ENCODE measurements around the gene PPM1K. TPM values are rescaled to one million over a fixed set of nuclear protein-coding genes. Genes with fewer than 3 reads are reported as not detected.
"Not testable (repeated sequence)": the region's sequence is repeated elsewhere in the genome, so short reads cannot be mapped to it uniquely, and the experiment has no call there.

Gene PPM1K
- 7.4 and 8.9 TPM in 2 replicates for total RNA-seq (2014; rRNA removed)
- polyA plus RNA-seq (2012), result 3.0 TPM

DNA sequence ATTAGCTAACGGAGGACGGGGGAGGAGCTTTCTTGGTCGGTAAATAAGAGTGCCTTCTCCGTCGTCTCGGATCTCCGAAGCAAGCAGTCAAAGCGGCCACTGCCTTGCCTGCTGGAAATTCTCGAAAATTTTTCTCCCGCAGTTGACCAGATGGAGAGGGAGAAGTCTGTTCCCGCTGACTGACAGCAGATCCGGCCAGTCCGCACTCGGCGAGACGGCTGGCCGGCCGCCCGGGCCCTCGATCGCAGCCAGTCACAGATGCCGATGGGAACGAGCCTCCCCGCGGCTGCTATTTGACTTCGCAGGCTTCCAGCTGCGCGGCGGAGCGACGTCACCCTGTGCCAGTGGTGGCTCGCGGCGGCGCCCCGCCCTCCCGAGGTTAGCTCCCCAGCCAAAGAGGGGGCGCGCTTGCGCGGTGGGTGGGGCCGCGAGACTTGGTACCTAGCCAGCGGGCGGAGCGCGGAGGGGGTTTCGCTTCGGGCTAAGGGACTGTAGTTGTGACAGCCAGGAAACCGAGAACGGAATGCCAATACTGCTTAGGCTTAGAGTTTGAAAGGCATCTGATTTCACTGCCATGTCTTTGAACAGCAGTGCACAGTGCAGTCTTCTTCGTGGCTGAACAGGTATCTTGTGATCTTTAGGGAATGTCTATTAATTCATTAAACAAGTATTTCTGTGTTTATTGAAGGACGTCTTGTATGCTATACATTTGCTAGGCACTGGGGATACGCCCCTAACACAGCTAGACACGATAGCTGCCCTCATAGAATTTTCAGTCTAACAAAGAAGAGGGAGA is at the start of gene PPM1K:
PPM1K (minus strand) TSS at position 123 of the 796 bp plus-strand sequence. CDS start 5,978 bp downstream, outside the sequence.
- DNase-seq (ENCODE audit: low read depth), result peak; percentile 98

DNA sequence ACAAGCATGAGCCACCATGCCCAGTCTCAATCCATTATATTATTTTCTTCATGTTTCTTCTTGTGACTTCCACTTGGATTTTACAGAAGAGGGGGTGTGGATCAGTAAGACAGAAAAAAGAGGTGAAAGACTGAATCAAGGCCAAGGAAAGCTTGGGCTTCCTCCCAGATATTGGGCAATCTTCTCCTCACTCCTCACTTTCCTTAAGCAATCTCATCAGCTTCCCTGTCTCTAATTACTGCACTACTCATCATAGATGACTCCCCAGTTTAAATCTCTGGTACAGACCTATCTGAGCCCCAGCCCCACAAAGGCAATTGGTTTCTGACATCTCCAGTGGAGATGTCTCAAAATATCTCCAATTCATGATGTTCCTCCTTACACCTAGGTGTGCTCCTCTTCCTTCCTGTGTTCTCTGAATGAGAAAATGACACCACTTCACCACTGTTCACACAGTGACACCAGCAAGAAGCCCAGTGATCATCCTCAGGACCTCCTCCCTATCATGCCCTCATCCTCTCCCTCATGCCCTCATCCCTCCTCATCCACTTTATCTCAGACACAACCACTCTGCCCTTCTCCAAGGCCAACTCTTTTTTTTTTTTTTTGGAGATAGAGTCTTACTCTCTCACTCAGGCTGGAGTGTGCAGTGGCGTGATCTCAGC is 49.5 kb upstream of the PPM1K start:
- peak; percentile 26 for DNase-seq (ENCODE audit: low read depth)

DNA sequence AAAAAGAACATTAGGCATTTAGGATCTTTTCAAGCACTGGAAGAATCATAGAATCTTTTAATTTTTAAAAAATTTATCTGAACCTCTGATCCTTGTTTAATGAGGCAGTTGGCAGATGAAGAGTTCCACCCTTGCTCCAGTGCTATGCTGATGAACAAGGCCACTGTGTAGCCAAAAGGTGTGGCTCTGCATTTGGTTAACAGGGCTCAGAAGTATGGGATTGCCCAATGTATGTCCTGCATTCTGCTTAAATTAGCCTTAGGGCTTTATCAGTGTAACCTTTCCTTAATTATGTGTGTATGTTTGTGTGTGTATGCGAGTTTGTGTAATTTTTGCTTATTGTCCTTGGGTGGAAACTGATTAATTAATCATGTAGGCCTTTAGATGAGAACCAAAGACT is 43.3 kb upstream of the PPM1K start:
- DNase-seq (ENCODE audit: low read depth), result no peak

DNA sequence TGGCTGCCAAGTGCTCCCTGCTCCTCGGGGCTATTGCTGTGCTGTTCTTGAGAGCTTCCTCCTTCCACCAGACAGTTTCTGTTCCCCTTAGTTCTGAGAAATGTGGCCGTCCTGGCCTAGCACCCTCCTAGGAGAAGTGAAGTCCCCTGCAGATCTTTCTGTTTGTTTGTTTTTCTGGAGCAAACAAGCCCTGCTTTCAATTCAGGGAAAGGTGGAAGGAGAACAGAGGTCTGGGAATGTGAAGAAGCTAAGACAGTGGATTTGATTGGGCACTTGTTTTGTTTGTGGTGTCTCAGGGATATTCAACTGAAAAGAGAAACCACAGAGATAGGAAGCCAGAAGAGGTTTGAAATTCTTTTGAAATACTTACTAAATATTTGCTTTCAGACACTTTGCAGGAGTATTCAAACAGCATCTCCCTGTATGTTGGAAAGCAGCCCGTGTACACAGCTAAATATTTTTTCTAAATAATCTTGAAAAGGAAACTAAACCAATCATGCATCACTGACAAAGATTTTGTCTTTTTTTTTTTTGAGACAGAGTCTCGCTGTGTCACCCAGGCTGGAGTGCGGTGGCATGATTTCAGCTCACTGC is 36.5 kb upstream of the PPM1K start:
- peak; percentile 53 for DNase-seq (ENCODE audit: low read depth)

GRCh38 chr4:88320224-88320779 is 35.9 kb upstream of the PPM1K start:
- DNase-seq (ENCODE audit: low read depth), result peak; percentile 77

- peak; percentile 23 for DNase-seq (ENCODE audit: low read depth)
Measured at GRCh38 chr4:88318751-88319350, 34.5 kb upstream of the PPM1K start.

- no peak for DNase-seq (ENCODE audit: low read depth)
Measured at GRCh38 chr4:88315460-88316017, 31.2 kb upstream of the PPM1K start.

GRCh38 chr4:88313088-88313624 is 28.8 kb upstream of the PPM1K start:
- not testable (repeated sequence) for DNase-seq (ENCODE audit: low read depth)

DNA sequence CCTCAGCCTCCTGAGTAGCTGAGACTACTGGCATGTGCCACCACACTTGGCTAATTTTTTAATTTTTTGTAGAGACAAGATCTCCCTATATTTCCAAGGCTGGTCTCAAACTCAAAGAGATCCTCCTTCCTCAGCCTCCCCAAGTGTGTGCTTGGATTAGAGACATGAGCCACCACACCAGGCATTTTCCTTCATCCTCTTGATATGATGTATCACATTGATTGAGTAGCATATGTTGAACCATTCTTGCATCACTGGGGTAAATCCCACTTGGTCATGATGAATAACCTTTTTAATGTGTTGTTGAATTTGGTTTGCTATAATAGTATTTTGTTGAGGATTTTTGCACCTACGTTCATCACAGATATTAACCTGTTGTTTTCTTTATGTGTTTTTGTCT is 24.2 kb upstream of the PPM1K start:
- DNase-seq (ENCODE audit: low read depth), result no peak

DNA sequence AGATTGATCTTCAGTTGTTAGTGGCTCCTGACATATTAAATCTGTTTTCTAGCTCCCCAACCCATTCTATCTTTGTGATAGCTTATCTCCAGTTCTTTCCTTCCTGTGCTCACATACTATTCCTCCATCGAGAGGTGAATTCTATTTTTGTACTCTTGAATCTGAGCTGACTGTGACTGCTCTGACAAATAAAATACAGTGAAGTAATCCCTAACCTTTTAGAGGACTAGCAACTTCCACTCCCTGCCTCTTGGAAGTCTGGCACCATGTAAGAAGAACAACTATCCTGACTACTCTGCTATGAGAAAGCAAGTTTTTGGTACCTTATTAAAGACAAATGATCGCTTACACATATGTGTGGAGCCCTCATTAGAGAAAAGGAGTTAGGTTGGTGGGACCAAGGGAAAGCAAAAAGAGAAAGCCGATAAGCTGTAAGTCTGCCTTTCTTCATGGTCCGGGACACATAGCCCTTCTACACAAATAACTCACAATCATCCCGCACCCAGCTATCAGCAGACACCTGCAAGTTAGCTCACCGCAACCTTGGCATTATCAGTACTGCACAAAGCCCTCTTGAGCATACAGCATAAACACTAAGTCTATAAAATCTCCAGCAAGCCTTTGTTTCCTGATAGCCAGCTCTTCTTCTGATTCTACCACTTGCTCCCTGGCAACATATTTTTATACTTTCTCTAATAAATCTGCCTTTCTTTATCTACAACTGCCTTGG is 13.5 kb upstream of the PPM1K start:
- no peak for DNase-seq (ENCODE audit: low read depth)

- no peak for DNase-seq (ENCODE audit: low read depth)
Measured at GRCh38 chr4:88297212-88297516, 12.8 kb upstream of the PPM1K start.

DNA sequence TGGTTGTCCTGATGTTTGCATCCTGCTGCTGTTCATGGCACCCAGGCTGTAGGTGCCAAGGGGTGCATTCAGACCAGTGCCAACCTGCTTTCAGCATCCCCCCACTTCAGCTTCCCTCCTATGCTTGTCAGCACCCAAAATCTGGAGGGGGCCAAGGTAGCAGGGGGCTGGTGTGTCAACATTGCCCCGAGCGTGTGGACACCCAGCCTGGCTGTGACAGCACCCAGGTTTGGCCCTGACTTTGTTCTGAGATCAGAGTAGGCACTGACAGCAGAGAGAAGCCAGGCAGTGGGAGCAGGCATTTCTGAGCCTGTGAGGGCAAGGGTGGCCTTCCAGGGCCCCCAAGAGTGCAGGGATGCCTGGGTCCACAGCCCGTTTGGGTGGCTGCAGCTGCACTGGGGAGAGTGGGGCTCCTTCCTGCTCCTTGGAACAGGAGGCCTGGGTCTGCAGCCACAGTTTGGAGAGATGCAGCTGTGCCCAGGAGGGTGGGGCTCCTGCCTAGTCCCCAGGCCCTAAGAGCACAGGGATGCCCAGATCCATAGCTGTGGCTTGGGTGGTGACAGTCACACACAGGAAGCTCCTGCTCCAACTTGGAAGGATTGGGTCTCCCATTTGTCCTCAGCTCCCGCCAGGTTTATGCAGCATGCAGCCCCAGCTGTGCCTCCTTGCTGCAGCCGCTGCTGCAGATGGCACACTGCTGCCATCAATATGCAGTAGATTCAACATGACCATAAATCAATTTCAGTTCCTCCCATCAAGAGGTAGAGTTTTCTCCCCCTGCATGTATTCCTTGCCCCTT is 12.3 kb upstream of the PPM1K start:
- no peak for DNase-seq (ENCODE audit: low read depth)

DNA sequence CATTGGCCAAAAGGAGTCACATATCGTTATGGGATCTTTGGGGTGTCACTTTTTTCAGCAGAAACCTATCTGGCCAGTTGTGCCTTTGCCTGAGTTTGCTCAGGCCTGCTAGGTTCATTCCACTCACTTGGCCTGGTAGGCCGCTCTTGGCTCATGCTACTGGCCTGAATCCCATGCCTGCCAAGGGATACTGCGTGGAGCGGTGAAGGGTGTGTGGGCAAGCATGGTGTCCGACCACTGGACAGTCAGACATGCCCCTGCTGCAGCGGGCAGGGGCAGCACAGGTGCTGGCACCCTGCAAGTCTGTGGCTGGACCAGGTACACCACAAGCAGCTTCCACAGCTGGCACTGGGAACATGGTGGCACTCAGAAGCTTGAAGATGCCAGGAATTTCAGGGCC is 11.3 kb upstream of the PPM1K start:
- DNase-seq (ENCODE audit: low read depth), result no peak

- peak; percentile 12 for DNase-seq (ENCODE audit: low read depth)
Measured at GRCh38 chr4:88291003-88291402, 6.6 kb upstream of the PPM1K start.

- peak; percentile 4 for DNase-seq (ENCODE audit: low read depth)
Measured at GRCh38 chr4:88286897-88287296, 2.5 kb upstream of the PPM1K start.

GRCh38 chr4:88285235-88285653 is 883 bp upstream of the PPM1K start:
- no peak for DNase-seq (ENCODE audit: low read depth)

- no peak for DNase-seq (ENCODE audit: low read depth)
Measured at GRCh38 chr4:88283661-88284438, 511 bp downstream of the PPM1K start.

DNA sequence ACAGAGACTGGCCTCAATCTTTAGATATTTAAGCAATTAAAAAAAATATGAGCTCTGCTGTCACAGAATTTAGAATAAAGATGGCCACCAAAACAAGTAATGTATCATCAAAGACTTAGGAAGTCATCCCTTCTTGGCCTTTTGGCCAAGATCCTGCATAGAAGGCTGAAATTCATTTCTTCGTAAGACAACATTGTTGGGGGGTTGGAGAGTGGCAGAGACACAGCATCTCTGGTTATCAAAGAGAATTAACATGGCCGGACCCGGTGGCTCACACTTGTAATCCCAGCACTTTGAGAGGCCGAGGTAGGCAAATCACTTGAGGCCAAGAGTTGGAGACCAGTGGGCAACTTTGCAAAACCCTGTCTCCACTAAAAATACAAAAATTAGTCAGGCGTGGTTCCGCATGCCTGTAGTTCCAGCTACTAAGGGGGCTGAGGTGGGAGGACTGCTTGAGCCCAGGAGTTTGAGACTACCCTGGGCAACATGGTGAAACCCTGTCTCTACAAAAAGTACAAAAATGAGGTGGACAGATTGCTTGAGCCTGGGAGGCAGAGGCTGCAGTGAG is 4.0 kb downstream of the PPM1K start:
- DNase-seq (ENCODE audit: low read depth), result no peak

All from LHCN-M2 (cell line).